NCI-H446 (cell line): ENCODE measurements around the gene RGN.
"Not testable (repeated sequence)": the region's sequence is repeated elsewhere in the genome, so short reads cannot be mapped to it uniquely, and the experiment has no call there.

Experiments used
- DNase-seq, 2 experiments: peaks; one replicate each; lab custom pipeline; 2025; lab: John Stamatoyannopoulos, UW

Gene RGN

GRCh38 chrX:47124466-47124865, 46.2 kb downstream of the RGN start:
- DNase-seq, result not testable (repeated sequence)

- peak; percentile 90 to 94 for DNase-seq
Observed at GRCh38 chrX:47129157-47129898, 51.1 kb downstream of the RGN start.

- DNase-seq, result no peak
Observed at GRCh38 chrX:47129899-47130358, 51.7 kb downstream of the RGN start.

- DNase-seq, result no peak
Observed at GRCh38 chrX:47133493-47133892, 55.2 kb downstream of the RGN start.

GRCh38 chrX:47135650-47136049, 57.4 kb downstream of the RGN start:
- not testable (repeated sequence) for DNase-seq

- no peak for DNase-seq
Observed at GRCh38 chrX:47138171-47138570, 59.9 kb downstream of the RGN start.
